ENCODE measurements around the gene EREG.
"Not testable (repeated sequence)": the region's sequence is repeated elsewhere in the genome, so short reads cannot be mapped to it uniquely, and the experiment has no call there.

EREG gene

GRCh38 chr4:74391890-74392475 is 27.0 kb downstream of the EREG start:
- DNase-seq = no peak

- no peak for DNase-seq
These were observed 29.7 kb downstream of the EREG start for GRCh38 chr4:74394476-74395136.

- DNase-seq = no peak
These were observed 30.7 kb downstream of the EREG start for GRCh38 chr4:74395633-74396032.

- no peak for DNase-seq
These were observed 32.9 kb downstream of the EREG start for GRCh38 chr4:74397748-74398426.

GRCh38 chr4:74398894-74399589 is 34.1 kb downstream of the EREG start:
- not testable (repeated sequence) for DNase-seq

GRCh38 chr4:74400395-74400794 is 35.5 kb downstream of the EREG start:
- DNase-seq = no peak

- no peak for DNase-seq
These were observed 37.9 kb downstream of the EREG start for GRCh38 chr4:74402692-74403456.

GRCh38 chr4:74407891-74408290 is 42.9 kb downstream of the EREG start:
- no peak for DNase-seq

- DNase-seq = no peak
These were observed 43.7 kb downstream of the EREG start for GRCh38 chr4:74408639-74409038.

GRCh38 chr4:74410272-74410671 is 45.3 kb downstream of the EREG start:
- DNase-seq = no peak

GRCh38 chr4:74412225-74412624 is 47.3 kb downstream of the EREG start:
- no peak for DNase-seq

- DNase-seq = no peak
These were observed 48.3 kb downstream of the EREG start for GRCh38 chr4:74413265-74413664.

GRCh38 chr4:74414149-74414809 is 49.3 kb downstream of the EREG start:
- DNase-seq = no peak

- no peak for DNase-seq
These were observed 50.8 kb downstream of the EREG start for GRCh38 chr4:74415602-74416300.

- no peak for DNase-seq
These were observed 53.2 kb downstream of the EREG start for GRCh38 chr4:74418063-74418670.

- DNase-seq = no peak
These were observed 55.9 kb downstream of the EREG start for GRCh38 chr4:74420863-74421262.

- DNase-seq = no peak
These were observed 58.2 kb downstream of the EREG start for GRCh38 chr4:74423104-74423503.

GRCh38 chr4:74424111-74424510 is 59.2 kb downstream of the EREG start:
- DNase-seq = no peak

- no peak for DNase-seq
These were observed 61.2 kb downstream of the EREG start for GRCh38 chr4:74426101-74426500.

- DNase-seq = no peak
These were observed 63.3 kb downstream of the EREG start for GRCh38 chr4:74428276-74428675.

GRCh38 chr4:74431113-74431826 is 66.3 kb downstream of the EREG start:
- no peak for DNase-seq
